OCI-M2 (cell line): Measurements from ENCODE around the gene MRPL43.
"Not testable (repeated sequence)": the region's sequence is repeated elsewhere in the genome, so short reads cannot be mapped to it uniquely, and the experiment has no call there.

Source experiments
- DNase-seq: peaks from one replicate; lab custom pipeline; 2025; ENCODE audit not compliant: unreplicated experiment; lab: John Stamatoyannopoulos, UW

MRPL43 gene

GRCh38 chr10:100984672-100985177, 2.6 kb downstream of the MRPL43 start:
- no peak for DNase-seq

- no peak for DNase-seq
Measured at GRCh38 chr10:100983868-100984671, 3.2 kb downstream of the MRPL43 start.

GRCh38 chr10:100982916-100983830, 4.1 kb downstream of the MRPL43 start:
- no peak for DNase-seq

GRCh38 chr10:100981178-100981772, 6.0 kb downstream of the MRPL43 start:
- DNase-seq, result no peak

GRCh38 chr10:100980711-100981110, 6.6 kb downstream of the MRPL43 start:
- DNase-seq, result no peak

- DNase-seq, result no peak
Measured at GRCh38 chr10:100980311-100980710, 7.0 kb downstream of the MRPL43 start.

GRCh38 chr10:100979791-100980272, 7.5 kb downstream of the MRPL43 start:
- no peak for DNase-seq

GRCh38 chr10:100978901-100979195, 8.4 kb downstream of the MRPL43 start:
- DNase-seq, result no peak

GRCh38 chr10:100978121-100978900, 9.0 kb downstream of the MRPL43 start:
- DNase-seq, result no peak

GRCh38 chr10:100977436-100977835, 9.9 kb downstream of the MRPL43 start:
- no peak for DNase-seq

GRCh38 chr10:100976906-100977305, 10.4 kb downstream of the MRPL43 start:
- DNase-seq, result no peak

GRCh38 chr10:100975397-100975796, 11.9 kb downstream of the MRPL43 start:
- not testable (repeated sequence) for DNase-seq

GRCh38 chr10:100972904-100973535, 14.3 kb downstream of the MRPL43 start:
- no peak for DNase-seq

- no peak for DNase-seq
Measured at GRCh38 chr10:100972115-100972903, 15.0 kb downstream of the MRPL43 start.

GRCh38 chr10:100970914-100971811, 16.1 kb downstream of the MRPL43 start:
- DNase-seq, result no peak

GRCh38 chr10:100970076-100970913, 17.0 kb downstream of the MRPL43 start:
- DNase-seq, result no peak
